ENCODE results near the gene PIGV.
A peak's percentile ranks its signal among the peaks of the same experiment; 100 is the strongest.

PIGV gene

GRCh38 chr1:26787706-26788514, at the start of gene PIGV:
PIGV (plus strand) TSS chr1:26787950; CDS start chr1:26790816, 2,866 bp downstream.
- DNase-seq (ENCODE audit: low spot score), result peak; percentile 84

- peak; percentile 69 for DNase-seq (ENCODE audit: low spot score)
Measured at GRCh38 chr1:26739329-26739914, 48.3 kb upstream of the PIGV start.

DNA sequence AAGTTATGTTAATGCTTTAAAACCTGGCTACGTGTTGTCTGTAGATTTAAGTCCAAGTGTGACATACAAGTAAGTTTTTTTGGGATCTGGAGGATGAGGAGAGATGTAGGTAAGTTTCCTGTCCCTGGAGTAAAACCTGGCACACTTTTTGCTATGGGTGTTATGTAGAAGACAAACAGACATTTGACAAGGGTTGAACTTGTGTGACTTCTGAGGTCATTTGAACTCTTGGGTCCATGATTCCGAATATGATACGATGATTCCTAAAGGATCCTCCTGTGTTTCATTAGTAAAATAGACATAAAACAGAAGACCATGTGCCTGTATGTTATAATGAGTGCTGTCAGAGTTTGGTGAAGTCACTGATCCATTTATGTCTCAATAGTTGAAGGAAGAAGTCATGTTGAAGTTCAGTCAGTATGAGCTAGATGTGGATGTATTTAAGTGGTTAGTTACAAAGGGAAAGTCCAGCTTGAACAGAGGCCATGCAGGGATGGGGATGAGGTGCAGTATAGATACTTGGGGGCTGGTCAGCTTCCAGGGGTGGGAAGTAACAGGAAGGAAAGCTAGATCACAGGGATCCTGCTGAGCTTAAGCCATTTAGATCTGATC, 47.6 kb upstream of the PIGV start:
- DNase-seq (ENCODE audit: low spot score), result no peak

- DNase-seq (ENCODE audit: low spot score), result no peak
Measured at GRCh38 chr1:26740952-26741351, 46.8 kb upstream of the PIGV start.

DNA sequence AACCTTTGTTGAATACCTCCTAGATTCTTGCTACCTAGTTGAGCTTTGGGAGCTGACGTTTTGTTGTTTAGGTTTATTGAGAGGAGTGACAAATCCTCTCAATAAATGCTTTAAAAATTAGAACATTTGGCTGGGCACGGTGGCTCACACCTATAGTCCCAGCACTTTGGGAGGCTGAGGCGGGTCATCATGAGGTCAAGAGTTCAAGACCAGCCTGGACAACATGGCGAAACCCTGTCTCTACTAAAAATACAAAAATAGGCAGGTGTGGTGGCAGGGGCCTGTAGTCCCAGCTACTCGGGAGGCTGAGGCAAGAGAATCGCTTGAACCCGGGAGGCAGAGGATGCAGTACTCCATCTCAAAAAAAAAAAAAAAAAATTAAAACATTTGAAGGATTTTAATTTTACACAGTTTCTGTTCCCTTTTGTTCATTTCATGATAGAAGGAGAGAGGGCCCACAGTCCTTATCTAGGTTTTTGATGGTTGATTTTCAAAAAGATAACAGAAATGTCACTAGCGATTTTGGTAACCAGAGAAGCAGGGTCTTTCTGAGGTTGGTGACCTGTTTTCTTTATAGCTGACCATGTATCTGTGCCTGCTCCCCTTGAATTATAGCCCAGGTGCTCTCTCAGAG, 44.2 kb upstream of the PIGV start:
- no peak for DNase-seq (ENCODE audit: low spot score)

- DNase-seq (ENCODE audit: low spot score), result peak; percentile 94
Measured at GRCh38 chr1:26744075-26744959, 43.4 kb upstream of the PIGV start.

DNA sequence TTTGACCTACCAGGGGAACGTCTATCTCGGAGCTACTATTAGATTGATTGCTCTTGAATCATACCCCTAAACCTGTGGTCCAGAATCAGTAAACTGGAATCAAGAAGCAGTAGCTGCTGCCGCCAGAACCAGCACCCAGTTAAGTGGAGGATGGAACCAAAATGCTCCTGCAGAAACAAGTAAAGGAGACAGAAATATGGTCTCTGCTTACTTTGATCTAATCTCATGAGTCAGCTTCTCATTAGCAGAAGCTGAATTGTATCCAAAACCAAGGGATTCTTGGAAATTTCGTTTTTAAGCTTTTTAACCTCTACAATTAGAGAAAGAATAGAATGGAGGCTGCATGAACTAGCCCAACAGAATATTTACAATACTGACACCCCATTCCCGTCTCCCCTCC, 42.6 kb upstream of the PIGV start:
- DNase-seq (ENCODE audit: low spot score), result peak; percentile 18

GRCh38 chr1:26747048-26747447, 40.7 kb upstream of the PIGV start:
- DNase-seq (ENCODE audit: low spot score), result no peak

DNA sequence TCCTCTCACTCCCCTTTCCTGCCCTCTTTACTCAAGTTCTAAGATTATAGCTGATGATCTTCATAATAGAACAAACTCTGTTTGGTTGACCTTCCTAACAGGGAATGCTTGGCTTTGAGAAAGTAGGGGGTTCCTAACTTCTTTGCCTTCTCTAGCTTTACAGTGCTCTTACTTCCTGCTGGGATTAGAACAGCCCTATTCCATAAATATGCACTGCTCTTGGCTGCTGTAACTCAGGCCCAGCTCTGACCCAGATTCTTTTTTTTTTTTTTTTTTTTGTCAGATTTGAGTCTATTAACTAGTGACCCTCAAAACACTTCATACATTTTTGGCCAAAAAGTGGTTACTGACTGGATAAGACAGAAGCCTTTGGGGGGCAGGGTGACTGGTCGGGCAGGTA, 39.4 kb upstream of the PIGV start:
- DNase-seq (ENCODE audit: low spot score), result no peak

GRCh38 chr1:26749458-26749857, 38.3 kb upstream of the PIGV start:
- DNase-seq (ENCODE audit: low spot score), result no peak

DNA sequence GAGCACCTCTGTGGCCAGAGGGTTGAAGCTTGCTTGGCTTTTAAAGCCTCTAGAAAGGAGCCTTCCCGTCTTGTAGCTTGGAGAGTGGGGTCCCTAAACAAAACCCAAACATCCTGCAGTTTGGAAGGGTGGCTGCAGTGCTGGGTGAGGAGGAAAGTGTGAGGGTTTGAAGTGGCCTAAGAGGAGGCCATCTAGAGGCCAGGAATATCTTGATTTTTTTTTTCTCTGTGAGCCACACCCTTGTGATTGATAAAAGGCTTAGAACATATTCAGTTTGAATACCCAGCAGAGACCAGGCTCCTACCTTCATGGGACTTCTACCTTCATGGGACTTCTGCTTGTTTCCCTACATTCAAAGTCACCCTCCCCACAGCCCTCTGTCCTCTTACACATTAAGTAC, 37.3 kb upstream of the PIGV start:
- DNase-seq (ENCODE audit: low spot score), result no peak

DNA sequence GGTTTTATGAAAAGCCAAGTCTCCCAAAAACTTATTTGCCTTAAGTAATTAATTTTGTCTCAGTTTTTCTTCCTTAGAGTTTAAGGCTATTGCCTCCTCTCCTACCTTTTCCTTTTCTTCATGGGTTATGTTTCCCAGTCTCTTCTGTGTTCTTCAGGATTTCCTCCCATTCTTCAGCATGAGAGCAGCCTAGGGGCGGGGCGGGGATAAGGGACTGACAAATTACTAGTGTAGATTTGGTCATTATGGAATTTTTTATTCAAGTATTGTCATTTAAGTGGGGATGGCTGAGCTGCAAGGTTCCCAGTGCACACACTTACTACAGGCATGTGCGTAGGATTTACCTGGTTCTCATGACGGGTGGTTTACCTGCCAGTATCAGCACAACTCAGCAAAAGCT, 35.2 kb upstream of the PIGV start:
- no peak for DNase-seq (ENCODE audit: low spot score)

DNA sequence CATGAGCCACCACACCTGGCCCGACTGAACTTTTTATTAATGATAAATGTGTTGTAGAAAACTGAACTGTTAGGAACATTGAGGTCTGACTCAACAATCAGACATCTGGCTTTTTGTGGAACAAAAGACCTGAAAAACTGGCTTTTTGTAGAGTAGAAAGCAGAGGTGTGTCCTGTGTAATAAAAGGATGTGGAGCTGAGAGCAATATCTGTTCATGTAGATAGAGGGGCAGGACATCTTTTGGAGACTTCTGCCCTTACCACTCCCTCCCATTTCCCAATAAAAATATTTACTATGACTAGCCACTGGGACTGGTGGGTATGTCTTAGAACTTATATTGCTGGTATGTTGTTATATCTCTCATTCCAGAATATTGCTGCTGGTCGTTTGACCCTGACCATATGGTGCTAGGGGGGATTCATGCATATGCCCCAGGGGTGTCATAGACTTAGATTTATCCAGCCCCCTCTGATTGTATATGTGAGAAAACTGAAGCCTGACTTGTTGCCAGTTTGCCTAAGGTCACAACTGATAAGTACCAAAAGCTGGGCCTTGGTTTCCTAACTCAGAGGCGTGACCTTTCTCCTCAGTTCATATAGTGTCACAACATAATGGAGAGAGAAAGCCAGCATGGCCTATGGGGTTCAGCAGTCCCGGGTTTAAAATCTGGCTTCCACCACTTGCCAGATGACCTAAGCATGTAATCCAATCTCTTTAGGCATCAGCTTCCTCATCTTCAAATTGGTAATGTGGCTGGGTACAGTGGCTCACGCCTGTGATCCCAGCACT, 33.5 kb upstream of the PIGV start:
- no peak for DNase-seq (ENCODE audit: low spot score)

DNA sequence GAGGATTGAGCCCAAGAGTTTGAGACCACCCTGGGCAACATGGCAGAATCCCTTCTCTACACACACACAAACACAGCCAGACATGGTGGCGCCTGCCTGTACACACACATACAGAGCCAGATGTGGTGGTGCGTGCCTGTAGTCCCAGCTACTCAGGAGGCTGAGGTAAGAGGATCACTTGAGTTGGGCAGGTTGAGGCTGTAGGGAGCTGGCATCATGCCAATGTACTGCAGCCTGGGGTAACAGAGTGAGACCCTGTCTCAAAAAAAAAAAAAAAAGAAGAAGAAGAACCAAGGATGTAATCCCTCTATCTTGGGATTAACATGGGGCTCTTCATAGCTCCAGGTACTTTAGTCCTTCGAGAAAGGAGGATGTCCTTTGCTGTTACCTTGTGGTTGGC, 29.4 kb upstream of the PIGV start:
- no peak for DNase-seq (ENCODE audit: low spot score)

DNA sequence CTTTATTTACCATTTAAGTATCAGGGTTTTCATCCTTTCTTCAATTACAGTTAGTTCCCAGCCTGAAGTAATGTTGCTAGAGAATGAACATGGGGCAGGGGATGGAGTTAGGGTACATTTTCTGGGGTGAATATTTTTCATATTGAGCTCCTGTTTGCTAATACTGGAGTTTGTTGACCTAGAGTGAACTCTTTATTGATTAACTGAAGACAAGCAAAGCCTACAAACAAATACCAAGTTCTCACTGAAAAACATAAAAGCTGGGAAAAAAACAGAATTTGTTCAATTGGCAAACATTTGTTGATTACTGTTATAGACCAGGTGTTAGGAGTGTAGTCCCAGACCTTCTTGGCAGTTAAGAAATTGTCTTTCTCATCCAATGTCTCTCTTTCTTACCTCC, 28.2 kb upstream of the PIGV start:
- no peak for DNase-seq (ENCODE audit: low spot score)

DNA sequence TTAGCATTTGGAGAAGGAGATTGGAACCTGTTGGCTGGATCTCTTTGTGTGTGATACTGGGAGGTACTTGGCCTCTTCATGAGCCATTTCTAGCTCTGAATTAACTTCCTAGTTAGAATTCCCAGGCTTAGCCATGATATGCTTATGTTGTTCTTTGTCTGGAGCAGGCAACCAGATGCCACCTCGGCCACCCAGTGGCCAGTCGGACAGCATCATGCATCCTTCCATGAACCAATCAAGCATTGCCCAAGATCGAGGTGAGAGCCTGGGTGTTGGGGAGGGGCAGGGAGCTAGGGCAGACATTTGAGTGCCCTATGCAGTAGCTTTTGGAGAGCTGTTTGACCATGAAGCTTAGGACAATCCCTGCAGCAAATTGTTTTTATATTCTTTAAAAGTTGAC, 26.5 kb upstream of the PIGV start:
- DNase-seq (ENCODE audit: low spot score), result no peak

DNA sequence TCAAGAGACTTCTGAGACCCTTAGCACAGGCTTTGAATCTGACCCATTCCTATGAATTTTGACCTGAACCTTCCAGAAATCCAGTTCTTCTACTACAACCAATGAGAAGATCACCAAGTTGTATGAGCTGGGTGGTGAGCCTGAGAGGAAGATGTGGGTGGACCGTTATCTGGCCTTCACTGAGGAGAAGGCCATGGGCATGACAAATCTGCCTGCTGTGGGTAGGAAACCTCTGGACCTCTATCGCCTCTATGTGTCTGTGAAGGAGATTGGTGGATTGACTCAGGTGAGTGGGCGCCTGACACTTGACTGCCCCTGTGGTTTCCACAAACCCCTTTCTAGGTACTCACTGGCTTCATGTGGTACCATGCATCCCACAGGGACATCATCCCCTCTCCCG, 20.0 kb upstream of the PIGV start:
- DNase-seq (ENCODE audit: low spot score), result no peak

DNA sequence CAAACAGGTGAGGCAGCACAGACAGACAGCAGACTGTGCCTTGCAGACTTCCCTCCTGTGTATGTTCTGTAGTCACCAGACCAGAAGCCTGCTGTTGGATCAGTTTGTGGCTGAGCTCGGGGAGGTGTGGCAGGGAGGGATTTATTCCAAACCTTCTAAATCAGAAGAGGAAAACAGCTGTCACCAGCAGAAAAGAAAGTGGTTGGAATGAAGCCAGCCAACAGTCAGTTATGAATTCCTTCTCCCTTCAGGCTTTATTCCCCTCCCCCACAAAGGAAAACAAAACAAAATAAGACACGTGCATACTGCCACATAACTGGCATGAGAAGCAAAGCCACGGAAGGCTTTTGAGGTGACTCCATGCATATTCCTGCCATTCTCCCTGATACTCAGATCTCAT, 19.0 kb upstream of the PIGV start:
- DNase-seq (ENCODE audit: low spot score), result no peak

DNA sequence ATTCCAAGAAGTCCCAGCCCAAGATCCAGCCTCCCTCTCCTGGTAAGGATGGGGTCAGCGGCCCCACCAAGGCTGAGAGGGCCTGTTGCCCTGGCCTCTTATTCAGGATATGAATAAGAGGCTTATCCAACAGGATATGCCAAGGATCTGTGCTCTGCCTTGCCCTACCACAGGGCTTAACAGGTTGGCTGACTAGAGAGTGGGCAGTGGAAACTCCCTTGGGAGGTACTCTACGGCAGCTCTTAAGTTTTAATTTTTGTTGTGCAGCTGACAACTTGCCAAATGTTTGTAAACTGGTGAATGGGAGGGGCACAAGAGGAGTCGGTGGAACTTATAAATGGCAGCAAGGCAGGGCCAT, 16.5 kb upstream of the PIGV start:
- DNase-seq (ENCODE audit: low spot score), result no peak

GRCh38 chr1:26771643-26772321, 16.0 kb upstream of the PIGV start:
- DNase-seq (ENCODE audit: low spot score), result no peak

- DNase-seq (ENCODE audit: low spot score), result no peak
Measured at GRCh38 chr1:26772687-26773086, 15.1 kb upstream of the PIGV start.

Measured in CD4-positive, alpha-beta T cell treated with Interleukin-2 at 100 ng/mL for 4 hours (primary cell).